H1 (cell line): ENCODE measurements around the gene TSPOAP1. TPM values are rescaled to one million over a fixed set of nuclear protein-coding genes. Genes with fewer than 3 reads are reported as not detected.

ENCODE experiments used
- CTCF ChIA-PET: fragments of 300-600 bp; sonication (Branson Sonifier 250); formaldehyde crosslinking; loops from one replicate; lab custom pipeline; 2021; ENCODE audit not compliant: partially characterized antibody; lab: Charles Lee
- POLR2A ChIA-PET: fragments of 300-600 bp; sonication (Branson Sonifier 250); formaldehyde crosslinking; loops from one replicate; lab custom pipeline; 2021; ENCODE audit warnings: inconsistent platforms; ENCODE audit not compliant: partially characterized antibody; lab: Charles Lee
- DNase-seq, 2 experiments: peaks; one replicate each; pipeline versions ENCODE4 v3.0.0 to v3.0.0-alpha.2; 2010 to 2022; ENCODE audit warnings: low spot score in 2 of 2, low read depth in 1 of 2, mixed read lengths in 1 of 2
- FAIRE-seq: peaks from 2 replicates; lab custom pipeline; 2011; peaks lifted over from hg19 to GRCh38; lab: Jason Lieb, UNC
- H2AFZ ChIP-seq: 2 replicates; pipeline ENCODE4 v1.8.1; 2012; ENCODE audit warnings: low read length, inconsistent platforms
- H2AK5ac ChIP-seq: 2 replicates; pipeline ENCODE4 v1.6.1; 2013; ENCODE audit warnings: low read depth, low read length
- H2BK120ac ChIP-seq: replicated peaks from 2 replicates; pipeline ENCODE3; 2013; ENCODE audit warnings: low read depth, low read length, inconsistent platforms
- H2BK12ac ChIP-seq: 2 replicates; pipeline ENCODE4 v1.6.1; 2013; ENCODE audit warnings: low read depth, low read length
- H2BK15ac ChIP-seq: 2 replicates; pipeline ENCODE4 v1.6.1; 2013; ENCODE audit warnings: low read length
- H2BK20ac ChIP-seq: 2 replicates; pipeline ENCODE4 v1.6.1; 2013; ENCODE audit warnings: low read length
- H2BK5ac ChIP-seq: 2 replicates; pipeline ENCODE4 v1.6.1; 2013; ENCODE audit warnings: low read depth, low read length
- H3K14ac ChIP-seq: 2 replicates; pipeline ENCODE4 v1.6.1; 2013; ENCODE audit warnings: inconsistent platforms; ENCODE audit not compliant: insufficient read length
- H3K18ac ChIP-seq: 2 replicates; pipeline ENCODE4 v1.6.1; 2013; ENCODE audit warnings: low read length; ENCODE audit errors: extremely low read depth
- H3K23ac ChIP-seq: 2 replicates; pipeline ENCODE4 v1.6.1; 2013; ENCODE audit warnings: inconsistent platforms; ENCODE audit not compliant: insufficient read length
- H3K23me2 ChIP-seq: 2 replicates; pipeline ENCODE4 v1.6.1; 2013; ENCODE audit warnings: low read depth, low read length
- H3K27ac ChIP-seq: 2 replicates; pipeline ENCODE4 v1.6.1; 2011; ENCODE audit warnings: low read depth, low read length, inconsistent platforms
- H3K27me3 ChIP-seq, 4 experiments: replicated peaks in 1 of 4; 1 replicate in 1 of 4; 2 replicates in 3 of 4; pipeline versions ENCODE4 v1.6.1 to v1.8.1; 2011 to 2013; ENCODE audit warnings: low read length in 3 of 4, mild to moderate bottlenecking in 3 of 4, inconsistent platforms in 2 of 4, mixed read lengths in 2 of 4, moderate library complexity in 1 of 4; ENCODE audit not compliant: control insufficient read depth in 3 of 4, insufficient read depth in 3 of 4; ENCODE audit errors: extremely low read depth in 1 of 4
- H3K36me3 ChIP-seq, 4 experiments: 2 replicates each; pipeline versions ENCODE4 v1.6.1 to v1.8.1; 2011 to 2013; ENCODE audit warnings: mild to moderate bottlenecking in 4 of 4, low read length in 3 of 4, moderate library complexity in 2 of 4, control low read depth in 1 of 4, inconsistent platforms in 1 of 4; ENCODE audit not compliant: insufficient read depth in 4 of 4, control insufficient read depth in 2 of 4
- H3K4ac ChIP-seq: replicated peaks from 2 replicates; pipeline ENCODE3; 2013; ENCODE audit warnings: low read length, low read depth, mixed read lengths, inconsistent platforms; ENCODE audit not compliant: insufficient read length
- H3K4me1 ChIP-seq, 4 experiments: replicated peaks in 1 of 4; 1 replicate in 1 of 4; 2 replicates in 3 of 4; pipeline versions ENCODE4 v1.6.1 to v1.8.1; 2011 to 2013; ENCODE audit warnings: low read length in 3 of 4, inconsistent platforms in 2 of 4, mixed read lengths in 1 of 4; ENCODE audit not compliant: insufficient read depth in 4 of 4, control insufficient read depth in 3 of 4
- H3K4me2 ChIP-seq, 2 experiments: 2 replicates each; pipeline versions ENCODE4 v1.6.1 to v1.8.1; 2011 to 2013; ENCODE audit warnings: low read depth in 2 of 2, low read length in 2 of 2, control low read depth in 1 of 2, inconsistent platforms in 1 of 2, mild to moderate bottlenecking in 1 of 2; ENCODE audit not compliant: insufficient read depth in 1 of 2
- H3K4me3 ChIP-seq, 4 experiments: fragments of 200-600, 300-600 bp in 1 of 4; sonication (generic), shearing (Covaris generic), sonication (Bioruptor Twin) in 1 of 4; 2 replicates each; pipeline versions ENCODE4 v1.5.1 to v1.8.1; 2011 to 2016; ENCODE audit warnings: low read length in 4 of 4, low read depth in 3 of 4, control low read depth in 2 of 4, inconsistent platforms in 2 of 4, mild to moderate bottlenecking in 2 of 4, mixed read lengths in 1 of 4, moderate library complexity in 1 of 4; ENCODE audit not compliant: insufficient read depth in 2 of 4; ENCODE audit errors: extremely low read depth in 1 of 4
- H3K56ac ChIP-seq: replicated peaks from 2 replicates; pipeline ENCODE3; 2013; ENCODE audit warnings: low read depth, mild to moderate bottlenecking, mixed read lengths, low read length, inconsistent platforms; ENCODE audit not compliant: insufficient read length
- H3K79me1 ChIP-seq: 2 replicates; pipeline ENCODE4 v1.6.1; 2013; ENCODE audit warnings: low read depth, low read length, control low read depth
- H3K79me2 ChIP-seq, 2 experiments: 2 replicates each; pipeline versions ENCODE4 v1.6.1 to v1.8.1; 2012 to 2013; ENCODE audit warnings: low read length in 2 of 2, mild to moderate bottlenecking in 2 of 2, inconsistent platforms in 1 of 2; ENCODE audit not compliant: insufficient read depth in 2 of 2, control insufficient read depth in 1 of 2
- H3K9ac ChIP-seq, 4 experiments: replicated peaks in 1 of 4; 1 replicate in 1 of 4; 2 replicates in 3 of 4; pipeline versions ENCODE4 v1.6.1 to v1.8.1; 2011 to 2013; ENCODE audit warnings: low read depth in 3 of 4, low read length in 3 of 4, control low read depth in 2 of 4, mild to moderate bottlenecking in 2 of 4, moderate library complexity in 2 of 4, inconsistent platforms in 1 of 4; ENCODE audit errors: extremely low read depth in 1 of 4
- H3K9me3 ChIP-seq, 2 experiments: 2 replicates each; pipeline versions ENCODE4 v1.6.1 to v1.8.1; 2012 to 2013; ENCODE audit warnings: mild to moderate bottlenecking in 2 of 2, moderate library complexity in 2 of 2, control low read depth in 1 of 2, inconsistent platforms in 1 of 2, low read depth in 1 of 2, low read length in 1 of 2, mixed read lengths in 1 of 2; ENCODE audit not compliant: insufficient read depth in 2 of 2
- H4K20me1 ChIP-seq, 2 experiments: replicated peaks in 1 of 2; 2 replicates each; pipeline versions ENCODE3 to v1.8.1; 2011 to 2013; ENCODE audit warnings: inconsistent platforms in 2 of 2, low read length in 2 of 2, mild to moderate bottlenecking in 1 of 2; ENCODE audit not compliant: insufficient read depth in 2 of 2, control insufficient read depth in 1 of 2
- H4K5ac ChIP-seq: 2 replicates; pipeline ENCODE4 v1.6.1; 2013; ENCODE audit warnings: low read length, low read depth, mixed read lengths, inconsistent platforms; ENCODE audit not compliant: insufficient read length
- H4K8ac ChIP-seq: 2 replicates; pipeline ENCODE4 v1.8.0; 2013; ENCODE audit warnings: mild to moderate bottlenecking, moderate library complexity, low read length, inconsistent platforms; ENCODE audit not compliant: insufficient read depth; ENCODE audit errors: extremely low read depth
- H4K91ac ChIP-seq: replicated peaks from 2 replicates; pipeline ENCODE3; 2013; ENCODE audit warnings: low read length, mixed read lengths, inconsistent platforms; ENCODE audit not compliant: insufficient read length
- EZH2 ChIP-seq: fragments of 200-600 bp; sonication (generic); IDR thresholded peaks from 2 replicates; pipeline ENCODE4 v1.7.1; 2012; ENCODE audit warnings: low read depth, mild to moderate bottlenecking, moderate library complexity, low read length, inconsistent platforms; ENCODE audit not compliant: severe bottlenecking
- FOSL1 ChIP-seq: IDR thresholded peaks from 2 replicates; pipeline ENCODE4 v1.6.1; 2011; ENCODE audit warnings: mild to moderate bottlenecking, low read depth, low read length, moderate library complexity; ENCODE audit not compliant: insufficient read depth
- KDM1A ChIP-seq: fragments of 200-600, 300-600 bp; sonication (generic); IDR thresholded peaks from 2 replicates; pipeline ENCODE4 v1.7.1; 2016; ENCODE audit warnings: mild to moderate bottlenecking, low read length, borderline replicate concordance
- NRF1 ChIP-seq: IDR thresholded peaks from 2 replicates; pipeline ENCODE4 v1.6.1; 2011; ENCODE audit warnings: mild to moderate bottlenecking, low read depth, low read length, improper control_type of control experiment
- PHF8 ChIP-seq: fragments of 200-600 bp; sonication (generic); conservative IDR thresholded peaks from 2 replicates; pipeline ENCODE4 v1.7.1; 2012; ENCODE audit warnings: low read depth, mild to moderate bottlenecking, inconsistent platforms, low read length, moderate library complexity
- TBP ChIP-seq: IDR thresholded peaks from 2 replicates; pipeline ENCODE4 v1.6.1; 2011; ENCODE audit warnings: low read depth, low read length, improper control_type of control experiment
- USF2 ChIP-seq: IDR thresholded peaks from 2 replicates; pipeline ENCODE4 v1.6.1; 2011; ENCODE audit warnings: low read length, improper control_type of control experiment
- WGBS, 2 experiments: shearing (Covaris generic) in 1 of 2; methylation state at CpG; one replicate each; pipeline versions ENCODE4 v1.1.6 to v1.1.7; 2013 to 2015; ENCODE audit warnings: low lambda C conversion rate in 2 of 2, mixed read lengths in 2 of 2, inconsistent platforms in 1 of 2, low coverage in 1 of 2, missing lambda C conversion rate in 1 of 2; ENCODE audit not compliant: insufficient replicate concordance in 2 of 2, insufficient coverage in 1 of 2, insufficient read length in 1 of 2; ENCODE audit errors: extremely low coverage in 1 of 2, missing lambda C conversion rate in 1 of 2; 5-methylcytosine and 5-hydroxymethylcytosine counted together
- polyA plus RNA-seq, 7 experiments: library from polyadenylated mRNA; depleted of rRNA in 3 of 7; stranded (reverse) in 5 of 7; unstranded in 2 of 7; fragments of >200 nt in 5 of 7; fragments of 200-250 nt in 2 of 7; gene quantifications; 1 replicate in 5 of 7; 2 replicates in 1 of 7; 4 replicates in 1 of 7; pipeline versions ENCODE4 v1.2.1 to v1.2.3, GENCODE V29; 2011 to 2013; ENCODE audit warnings: missing spikeins in 2 of 7, mixed read lengths in 2 of 7
- total RNA-seq: library from RNA; stranded (reverse); fragmentation: NEBNext Ultra II Directional; extraction: Animal tissue kit (Norgen Biotek cat#: 25700); gene quantifications from 2 replicates; pipeline ENCODE4 v1.2.1, GENCODE V29; 2021

Gene TSPOAP1
- total and polyA plus RNA-seq, 2 of the 8 experiments (the other 6 are each of a cell fraction or from before 2014, with no cell fraction given) = 7.6 to 9.2 TPM

GRCh38 chr17:58320570-58321323 lies 7.8 kb downstream of the TSPOAP1 start:
- Histone ChIP-seq H2BK20ac (no peak overlapping the region), H3K56ac (no peak overlapping the region), H3K27ac (no peak overlapping the region), H3K14ac (no peak overlapping the region), H4K91ac (no peak overlapping the region), H4K5ac (no peak overlapping the region), H2AK5ac (no peak overlapping the region), H3K9ac (no peak overlapping the region), H3K4me1 (peaks cover 0 to 18% (median 14%) of the 10 kb centered on the region in 4 experiments; a peak in 6 of 7 replicates), H2BK12ac (no peak overlapping the region), H3K9me3 (no peaks in the 10 kb centered on the region), H4K20me1 (no peaks in the 10 kb centered on the region), H3K4me2 (no peak overlapping the region), H2AFZ (no peak overlapping the region), H3K27me3 (peaks cover 0 to 20% (median 12%) of the 10 kb centered on the region in 4 experiments; a peak in 5 of 7 replicates), H4K8ac (no peak overlapping the region), H3K4ac (no peak overlapping the region), H3K4me3 (no peak overlapping the region), H2BK15ac (no peak overlapping the region), H3K79me2 (no peaks in the 10 kb centered on the region), H3K23me2 (peaks cover 12% of the 10 kb centered on the region), H3K79me1 (no peaks in the 10 kb centered on the region), H3K18ac (no peak overlapping the region), H2BK120ac (no peak overlapping the region), H3K36me3 (no peaks in the 10 kb centered on the region), H3K23ac (no peak overlapping the region), H2BK5ac (no peak overlapping the region)
- DNase-seq = no peak
- TF ChIP-seq NRF1 (no peak), USF2 (no peak), EZH2 (no peak), PHF8 (no peak), FOSL1 (no peak), KDM1A (no peak), TBP (no peak)
- POLR2A ChIA-PET = interaction anchor here (1.1 to 7.9 kb wide), 5 partner anchors 9 to 40 kb away, joined by 4 to 66 read pairs (median 7); partner anchors contain the start of genes MPO and SUPT4H1
- WGBS, 2 experiments = 88% methylated on average over 8 of the region's 9 CpGs; no CpG with 5 or more reads in 1 of the 2 experiments
- FAIRE-seq = no peak
- CTCF ChIA-PET = interaction anchor here (0.9 to 21.9 kb wide), 6 partner anchors 9 to 127 kb away, joined by 3 to 384 read pairs (median 50); no protein-coding TSS in a partner anchor
